ENCODE results near the gene CENPM.

DNA sequence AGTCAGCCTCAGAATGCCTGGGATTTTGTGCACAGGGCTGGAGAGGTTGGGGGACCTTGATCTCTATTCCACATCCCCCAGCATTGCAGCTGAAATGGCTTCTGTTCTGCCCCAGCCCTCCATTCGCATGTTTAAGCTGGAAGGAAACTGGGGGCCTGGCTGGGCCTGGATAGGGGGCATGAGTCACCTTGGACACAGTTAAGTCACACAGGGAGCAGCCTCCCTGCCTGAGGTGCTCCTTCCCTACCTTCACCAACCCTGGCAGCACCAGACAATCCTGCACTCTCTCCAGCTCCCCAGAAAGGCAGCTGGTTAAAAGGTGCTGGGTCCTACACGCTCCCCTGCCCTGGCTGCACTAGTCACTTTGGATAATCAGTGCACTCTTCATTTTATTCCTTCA lies 5.8 kb upstream of the CENPM start:
- TF ChIP-seq CREB1 (IDR thresholded peaks at IDR 0.05; ENCODE audit: low read depth): no peak
- TF ChIP-seq MAX (IDR thresholded peaks at IDR 0.05): no peak
- no peak for TF ChIP-seq NFIC (IDR thresholded peaks at IDR 0.05)
- no peak for TF ChIP-seq ZBTB7A (IDR thresholded peaks at IDR 0.05; ENCODE audit: low read depth)
- no peak for TF ChIP-seq RAD21 (IDR thresholded peaks at IDR 0.05; ENCODE audit: low read depth)
